HepG2 (cell line): ENCODE measurements around the gene MMP28. TPM values are rescaled to one million over a fixed set of nuclear protein-coding genes. Genes with fewer than 3 reads are reported as not detected.

Experiments
- ARID4A ChIP-seq: sonication (generic); formaldehyde crosslinking; IDR thresholded peaks from 2 replicates; pipeline ENCODE4 v1.5.0; 2020; ENCODE audit warnings: mild to moderate bottlenecking, missing genetic modification reagents, borderline replicate concordance
- CBFB ChIP-seq: sonication (generic); formaldehyde crosslinking; IDR thresholded peaks from 2 replicates; pipeline ENCODE4 v1.4.0; 2020; ENCODE audit warnings: missing genetic modification reagents
- HNRNPLL ChIP-seq: fragments of 200-400 bp; formaldehyde crosslinking; IDR thresholded peaks from 2 replicates; pipeline ENCODE4 v1.6.1; 2017; ENCODE audit warnings: mild to moderate bottlenecking, low read depth, low read length; ENCODE audit not compliant: poor library complexity, severe bottlenecking
- NONO ChIP-seq, 2 experiments: fragments of 450-650 bp in 1 of 2; sonication (generic) in 1 of 2; formaldehyde crosslinking in 1 of 2; IDR thresholded peaks in 1 of 2; conservative IDR thresholded peaks in 1 of 2; 2 replicates each; pipeline versions ENCODE4 v1.6.1 to v1.8.0; 2017 to 2022; ENCODE audit warnings: mild to moderate bottlenecking in 1 of 2, missing genetic modification reagents in 1 of 2, moderate library complexity in 1 of 2
- PHF8 ChIP-seq: sonication (generic); formaldehyde crosslinking; IDR thresholded peaks from 2 replicates; pipeline ENCODE4 v1.5.0; 2020; ENCODE audit warnings: missing genetic modification reagents
- RFXAP ChIP-seq: sonication (generic); formaldehyde crosslinking; IDR thresholded peaks from 2 replicates; pipeline ENCODE4 v1.4.0; 2020; ENCODE audit warnings: missing genetic modification reagents, borderline replicate concordance
- SAP130 ChIP-seq: IDR thresholded peaks from 2 replicates; pipeline ENCODE4 v1.6.1; 2016; ENCODE audit warnings: low read depth
- TBP ChIP-seq: sonication (generic); formaldehyde crosslinking; IDR thresholded peaks from 2 replicates; pipeline ENCODE4 v1.5.0; 2020; ENCODE audit warnings: missing genetic modification reagents
- ZNF451 ChIP-seq: sonication (generic); formaldehyde crosslinking; IDR thresholded peaks from 2 replicates; pipeline ENCODE4 v1.5.0; 2020; ENCODE audit warnings: mild to moderate bottlenecking, missing genetic modification reagents
- ZNF740 ChIP-seq: sonication (generic); formaldehyde crosslinking; IDR thresholded peaks from 2 replicates; pipeline ENCODE4 v1.4.0; 2020; ENCODE audit warnings: missing genetic modification reagents
- ZNF777 ChIP-seq: sonication (generic); formaldehyde crosslinking; IDR thresholded peaks from 2 replicates; pipeline ENCODE4 v1.4.0; 2020; ENCODE audit warnings: missing genetic modification reagents
- ZNF788 ChIP-seq: sonication (generic); formaldehyde crosslinking; IDR thresholded peaks from 2 replicates; pipeline ENCODE4 v1.5.0; 2020; ENCODE audit warnings: mild to moderate bottlenecking, missing genetic modification reagents, borderline replicate concordance
- polyA plus RNA-seq, 8 experiments: library from polyadenylated mRNA; depleted of rRNA in 3 of 8; stranded (reverse) in 7 of 8; unstranded in 1 of 8; fragments of >200 nt; fragmentation: Illumina TruSeq in 4 of 8; extraction: Trizol in 4 of 8; gene quantifications; 2 replicates each; pipeline versions ENCODE4 v1.2.1 to v1.2.3, GENCODE V29; 2011 to 2016; ENCODE audit warnings: low read depth in 4 of 8, missing spikeins in 1 of 8, mixed read lengths in 1 of 8; ENCODE audit not compliant: insufficient read depth in 1 of 8
- total RNA-seq, 5 experiments: library from RNA; depleted of rRNA; stranded (reverse); fragments of >200 nt; fragmentation: Illumina TruSeq; extraction: Trizol; gene quantifications; 2 replicates each; pipeline ENCODE4 v1.2.3, GENCODE V29; 2016; ENCODE audit warnings: low read depth in 1 of 5
- TF ChIP-seq, protein P1 (sequence below): sonication (generic); formaldehyde crosslinking; IDR thresholded peaks from 2 replicates; pipeline ENCODE4 v1.4.0; 2020; ENCODE audit warnings: missing genetic modification reagents
- TF ChIP-seq, protein P2 (sequence below): IDR thresholded peaks from 2 replicates; pipeline ENCODE4 v1.6.1; 2012; ENCODE audit warnings: inconsistent platforms
- TF ChIP-seq, protein P3 (sequence below): sonication (generic); formaldehyde crosslinking; IDR thresholded peaks from 2 replicates; pipeline ENCODE4 v1.4.0; 2020; ENCODE audit warnings: missing genetic modification reagents

Gene MMP28
- total and polyA plus RNA-seq, 2 of the 13 experiments (the other 11 are each of a cell fraction or from before 2014, with no cell fraction given): not detected

DNA sequence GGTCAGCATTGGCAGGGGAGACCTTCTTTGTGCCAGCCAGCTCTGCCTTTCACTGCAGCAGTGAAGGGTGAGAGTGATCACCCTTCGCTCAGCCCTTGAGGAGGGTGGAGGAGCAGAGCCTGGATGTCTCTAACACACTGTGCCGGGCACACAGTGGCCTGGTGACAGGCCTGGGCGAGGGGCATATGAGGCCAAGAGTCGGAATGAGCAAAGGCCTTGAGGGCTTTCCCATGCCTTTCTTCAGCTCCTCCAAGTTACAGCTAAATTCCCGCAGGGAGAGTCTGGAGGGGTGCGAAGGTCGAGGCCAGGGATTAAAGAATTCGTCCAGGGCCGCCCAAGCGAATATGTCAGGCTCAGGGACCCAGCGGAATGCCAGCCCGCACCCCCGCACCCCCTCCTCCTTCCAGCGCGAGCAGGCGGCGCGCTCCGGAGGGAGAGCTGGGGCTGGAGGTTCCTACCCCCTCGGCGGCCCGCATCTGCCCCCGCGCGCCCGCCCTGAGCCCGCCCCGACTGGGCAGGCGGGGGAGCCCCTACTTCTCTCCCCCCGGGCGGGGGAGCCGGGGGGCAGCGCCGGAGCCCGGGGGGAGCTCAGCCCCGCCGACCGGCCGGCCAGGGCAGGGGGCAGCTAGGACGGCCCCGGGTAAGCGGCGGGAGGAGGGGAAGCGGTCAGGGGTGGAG, 64.1 kb downstream of the MMP28 start, which contains the start of gene RASL10B (continued):
- TF ChIP-seq, protein P1, sequence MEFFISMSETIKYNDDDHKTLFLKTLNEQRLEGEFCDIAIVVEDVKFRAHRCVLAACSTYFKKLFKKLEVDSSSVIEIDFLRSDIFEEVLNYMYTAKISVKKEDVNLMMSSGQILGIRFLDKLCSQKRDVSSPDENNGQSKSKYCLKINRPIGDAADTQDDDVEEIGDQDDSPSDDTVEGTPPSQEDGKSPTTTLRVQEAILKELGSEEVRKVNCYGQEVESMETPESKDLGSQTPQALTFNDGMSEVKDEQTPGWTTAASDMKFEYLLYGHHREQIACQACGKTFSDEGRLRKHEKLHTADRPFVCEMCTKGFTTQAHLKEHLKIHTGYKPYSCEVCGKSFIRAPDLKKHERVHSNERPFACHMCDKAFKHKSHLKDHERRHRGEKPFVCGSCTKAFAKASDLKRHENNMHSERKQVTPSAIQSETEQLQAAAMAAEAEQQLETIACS (CRISPR knock-in tag): peak; percentile 46; the same call in 1 of the 2 replicates
- TF ChIP-seq ZNF788 (peak; percentile 59), TBP (CRISPR knock-in tag) (no peak), NONO (IDR thresholded peaks at IDR 0.05) (no peak), NONO (CRISPR knock-in tag; conservative IDR thresholded peaks at IDR 0.05) (0 out of 2 replicates have a peak, but pooled peaks have one; percentile 29), SAP130 (peak; percentile 58), ZNF777 (CRISPR knock-in tag) (peak; percentile 17; the same call in 1 of the 2 replicates), ZNF740 (CRISPR knock-in tag) (peak; percentile 60; the same call in 1 of the 2 replicates), RFXAP (CRISPR knock-in tag) (0 out of 2 replicates have a peak, but pooled peaks have one; percentile 20), PHF8 (peak; percentile 43; the same call in 1 of the 2 replicates), ZNF451 (CRISPR knock-in tag) (0 out of 2 replicates have a peak, but pooled peaks have one; percentile 20), HNRNPLL (peak; percentile 16), ARID4A (peak; percentile 60; the same call in 1 of the 2 replicates), CBFB (peak; percentile 61; the same call in 1 of the 2 replicates)
- TF ChIP-seq, protein P2, sequence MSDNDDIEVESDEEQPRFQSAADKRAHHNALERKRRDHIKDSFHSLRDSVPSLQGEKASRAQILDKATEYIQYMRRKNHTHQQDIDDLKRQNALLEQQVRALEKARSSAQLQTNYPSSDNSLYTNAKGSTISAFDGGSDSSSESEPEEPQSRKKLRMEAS: peak; percentile 30; the same call in 1 of the 2 replicates
- TF ChIP-seq, protein P3, sequence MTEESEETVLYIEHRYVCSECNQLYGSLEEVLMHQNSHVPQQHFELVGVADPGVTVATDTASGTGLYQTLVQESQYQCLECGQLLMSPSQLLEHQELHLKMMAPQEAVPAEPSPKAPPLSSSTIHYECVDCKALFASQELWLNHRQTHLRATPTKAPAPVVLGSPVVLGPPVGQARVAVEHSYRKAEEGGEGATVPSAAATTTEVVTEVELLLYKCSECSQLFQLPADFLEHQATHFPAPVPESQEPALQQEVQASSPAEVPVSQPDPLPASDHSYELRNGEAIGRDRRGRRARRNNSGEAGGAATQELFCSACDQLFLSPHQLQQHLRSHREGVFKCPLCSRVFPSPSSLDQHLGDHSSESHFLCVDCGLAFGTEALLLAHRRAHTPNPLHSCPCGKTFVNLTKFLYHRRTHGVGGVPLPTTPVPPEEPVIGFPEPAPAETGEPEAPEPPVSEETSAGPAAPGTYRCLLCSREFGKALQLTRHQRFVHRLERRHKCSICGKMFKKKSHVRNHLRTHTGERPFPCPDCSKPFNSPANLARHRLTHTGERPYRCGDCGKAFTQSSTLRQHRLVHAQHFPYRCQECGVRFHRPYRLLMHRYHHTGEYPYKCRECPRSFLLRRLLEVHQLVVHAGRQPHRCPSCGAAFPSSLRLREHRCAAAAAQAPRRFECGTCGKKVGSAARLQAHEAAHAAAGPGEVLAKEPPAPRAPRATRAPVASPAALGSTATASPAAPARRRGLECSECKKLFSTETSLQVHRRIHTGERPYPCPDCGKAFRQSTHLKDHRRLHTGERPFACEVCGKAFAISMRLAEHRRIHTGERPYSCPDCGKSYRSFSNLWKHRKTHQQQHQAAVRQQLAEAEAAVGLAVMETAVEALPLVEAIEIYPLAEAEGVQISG: peak; percentile 55
